MM.1S (cell line): ENCODE results near the gene NFATC2.

Source experiments
- CTCF ChIP-seq: fragments of 300-600 bp; sonication (generic); IDR thresholded peaks from 2 replicates; pipeline ENCODE4 v1.5.1; 2016; ENCODE audit warnings: antibody characterized with exemption, low read length, mixed read lengths
- EZH2 ChIP-seq: fragments of 300-600 bp; sonication (generic); optimal IDR thresholded peaks from 2 replicates; pipeline ENCODE3; 2017; ENCODE audit warnings: low read depth, mild to moderate bottlenecking, antibody characterized with exemption, low read length, mixed read lengths
- EZH2phosphoT487 ChIP-seq: fragments of 300-600 bp; sonication (generic); IDR thresholded peaks from 2 replicates; pipeline ENCODE4 v1.6.1; 2018; ENCODE audit warnings: antibody characterized with exemption, low read length

GRCh38 chr20:51382111-51382985 lies 160.2 kb downstream of the NFATC2 start:
- TF ChIP-seq CTCF (no peak), EZH2 (no peak), EZH2phosphoT487 (no peak)
